SK-N-SH treated with all-trans-retinoic acid at 6 μM for 48 hours (cell line): Measurements from ENCODE around the gene SNX17.

Experiments
- ARNTL ChIP-seq: fragments of 450-650 bp; formaldehyde crosslinking; IDR thresholded peaks from 2 replicates; pipeline ENCODE4 v1.5.0; 2020; ENCODE audit warnings: low read depth, mild to moderate bottlenecking, moderate library complexity, borderline replicate concordance
- CSRNP3 ChIP-seq: fragments of 250-450 bp; sonication (Bioruptor Pico); IDR thresholded peaks from 2 replicates; pipeline ENCODE4 v1.5.1; 2021; ENCODE audit warnings: mild to moderate bottlenecking, moderate library complexity
- PATZ1 ChIP-seq: fragments of 250-450 bp; sonication (Bioruptor Pico); IDR thresholded peaks from 2 replicates; pipeline ENCODE4 v1.8.0; 2020; ENCODE audit warnings: mild to moderate bottlenecking, moderate library complexity, borderline replicate concordance
- PPARA ChIP-seq: fragments of 250-450 bp; sonication (Bioruptor Pico); IDR thresholded peaks from 2 replicates; pipeline ENCODE4 v1.5.0; 2020; ENCODE audit warnings: mild to moderate bottlenecking, borderline replicate concordance
- ZFP3 ChIP-seq: fragments of 250-450 bp; sonication (Bioruptor Pico); IDR thresholded peaks from 2 replicates; pipeline ENCODE4 v1.5.0; 2020; ENCODE audit warnings: mild to moderate bottlenecking, moderate library complexity

- TF ChIP-seq ZFP3 (CRISPR knock-in tag) (no peak), ARNTL (CRISPR knock-in tag) (no peak), PPARA (CRISPR knock-in tag) (no peak), PATZ1 (CRISPR knock-in tag) (no peak; the same call in 1 of the 2 replicates), CSRNP3 (CRISPR knock-in tag) (no peak; the same call in 1 of the 2 replicates)
Observed at GRCh38 chr2:27322301-27322765, 48.1 kb upstream of the SNX17 start.
